RPMI7951 (cell line): Measurements from ENCODE around the gene BTBD9. TPM values are rescaled to one million over a fixed set of nuclear protein-coding genes. Genes with fewer than 3 reads are reported as not detected.

Experiments used
- DNase-seq: peaks from one replicate; pipeline ENCODE4 v3.0.0-alpha.2; 2012; ENCODE audit warnings: low read depth
- total RNA-seq: library from RNA; depleted of rRNA; stranded (reverse); fragments of >200 nt; shearing (Covaris generic); gene quantifications from 2 replicates; pipeline ENCODE4 v1.2.3, GENCODE V29; 2014

The BTBD9 gene
- total RNA-seq, 1 experiment from 2014 or later: 2.8 TPM

GRCh38 chr6:38508286-38508685 lies 131.4 kb downstream of the BTBD9 start:
- no peak for DNase-seq

GRCh38 chr6:38507173-38507572 lies 132.6 kb downstream of the BTBD9 start:
- no peak for DNase-seq

- DNase-seq: no peak
These were observed 133.9 kb downstream of the BTBD9 start for GRCh38 chr6:38505826-38506225.

- DNase-seq: no peak
These were observed 134.7 kb downstream of the BTBD9 start for GRCh38 chr6:38504996-38505395.

- no peak for DNase-seq
These were observed 135.6 kb downstream of the BTBD9 start for GRCh38 chr6:38503960-38504682.

GRCh38 chr6:38503032-38503773 lies 136.5 kb downstream of the BTBD9 start:
- no peak for DNase-seq

- DNase-seq: no peak
These were observed 137.3 kb downstream of the BTBD9 start for GRCh38 chr6:38502423-38502822.

GRCh38 chr6:38501931-38502330 lies 137.8 kb downstream of the BTBD9 start:
- DNase-seq: no peak

GRCh38 chr6:38499529-38500096 lies 140.1 kb downstream of the BTBD9 start:
- no peak for DNase-seq

GRCh38 chr6:38498805-38499445 lies 140.8 kb downstream of the BTBD9 start:
- DNase-seq: no peak

GRCh38 chr6:38498085-38498484 lies 141.6 kb downstream of the BTBD9 start:
- no peak for DNase-seq

GRCh38 chr6:38497546-38497945 lies 142.2 kb downstream of the BTBD9 start:
- no peak for DNase-seq

- no peak for DNase-seq
These were observed 143.7 kb downstream of the BTBD9 start for GRCh38 chr6:38495922-38496635.

- no peak for DNase-seq
These were observed 144.2 kb downstream of the BTBD9 start for GRCh38 chr6:38495518-38495917.

- peak; percentile 60 for DNase-seq
These were observed 145.7 kb downstream of the BTBD9 start for GRCh38 chr6:38493931-38494547.

GRCh38 chr6:38492031-38492430 lies 147.7 kb downstream of the BTBD9 start:
- no peak for DNase-seq

GRCh38 chr6:38489951-38490350 lies 149.8 kb downstream of the BTBD9 start:
- peak; percentile 75 for DNase-seq

GRCh38 chr6:38487423-38487822 lies 152.3 kb downstream of the BTBD9 start:
- no peak for DNase-seq

GRCh38 chr6:38485488-38485887 lies 154.2 kb downstream of the BTBD9 start:
- DNase-seq: no peak

- no peak for DNase-seq
These were observed 155.1 kb downstream of the BTBD9 start for GRCh38 chr6:38484656-38485055.

- DNase-seq: no peak
These were observed 156.2 kb downstream of the BTBD9 start for GRCh38 chr6:38483526-38483925.
